HG03354 (cell line): ENCODE measurements around the gene TSPY2.
"Not testable (repeated sequence)": the region's sequence is repeated elsewhere in the genome, so short reads cannot be mapped to it uniquely, and the experiment has no call there.

Experiments
- ATAC-seq: cut with Tn5 transposase; IDR thresholded peaks from one replicate; pipeline ENCODE4 v1.9.1; 2021; ENCODE audit warnings: mild to moderate bottlenecking; ENCODE audit not compliant: unreplicated experiment, poor library complexity, severe bottlenecking

TSPY2 gene

GRCh38 chrY:6245923-6246322 is at the start of gene TSPY2:
TSPY2 (plus strand) TSS chrY:6246223; CDS start chrY:6246269, 46 bp downstream.
- ATAC-seq = not testable (repeated sequence)

GRCh38 chrY:6209565-6209964 is 36.5 kb upstream of the TSPY2 start:
- not testable (repeated sequence) for ATAC-seq

- not testable (repeated sequence) for ATAC-seq
Measured at GRCh38 chrY:6217045-6217444, 29.0 kb upstream of the TSPY2 start.

GRCh38 chrY:6269839-6270238 is 23.8 kb downstream of the TSPY2 start:
- not testable (repeated sequence) for ATAC-seq
